CD4-positive, alpha-beta T cell treated with Interleukin-15 for 4 hours (primary cell): ENCODE measurements around the gene ZNF316.

Source experiments
- DNase-seq: peaks from one replicate; pipeline ENCODE4 v3.0.0-alpha.2; 2020; ENCODE audit warnings: low spot score

The ZNF316 gene

DNA sequence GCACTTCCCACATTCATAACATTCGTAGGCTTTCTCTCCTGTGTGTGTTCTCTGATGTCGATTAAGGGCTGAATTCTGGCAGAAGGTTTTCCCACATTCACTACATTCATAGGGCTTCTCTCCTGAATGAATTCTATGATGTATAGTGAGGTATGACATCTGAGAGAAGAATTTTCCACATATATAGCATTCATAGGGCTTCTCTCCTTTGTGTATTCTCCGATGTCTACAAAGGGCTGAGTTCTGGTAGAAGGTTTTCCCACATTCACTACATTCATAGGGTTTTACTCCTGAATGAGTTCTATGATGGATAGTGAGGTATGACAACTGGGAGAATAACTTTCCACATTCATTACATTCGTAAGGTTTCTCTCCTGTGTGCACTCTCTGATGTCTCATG, 54.0 kb downstream of the ZNF316 start:
- no peak for DNase-seq

DNA sequence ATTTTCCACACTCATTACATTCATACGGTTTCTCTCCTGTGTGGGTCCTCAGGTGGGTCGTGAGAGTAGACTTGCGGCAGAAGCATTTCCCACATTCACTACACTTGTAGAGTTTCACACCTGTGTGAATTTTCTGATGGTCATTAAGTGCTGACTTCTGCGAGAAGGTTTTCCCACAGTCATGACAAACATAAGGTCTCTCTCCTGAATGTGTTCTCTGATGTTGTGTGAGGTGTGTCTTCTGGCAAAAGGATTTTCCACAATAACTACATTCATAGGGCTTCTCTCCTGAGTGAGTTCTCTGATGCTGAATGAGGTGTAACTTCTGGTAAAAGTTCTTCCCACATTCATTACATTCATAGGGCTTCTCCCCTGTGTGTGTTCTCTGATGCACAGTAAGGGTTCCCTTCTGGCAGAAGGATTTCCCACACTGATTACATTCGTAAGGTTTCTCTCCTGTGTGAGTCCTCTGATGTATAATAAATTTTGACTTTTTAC, 54.5 kb downstream of the ZNF316 start:
- no peak for DNase-seq

GRCh38 chr7:6700793-6701192, 63.7 kb downstream of the ZNF316 start:
- no peak for DNase-seq

GRCh38 chr7:6701860-6702259, 64.7 kb downstream of the ZNF316 start:
- DNase-seq: no peak
